Neuron (in vitro differentiated cells): ENCODE results near the gene IRX2.

ENCODE experiments used
- H2AFZ ChIP-seq: one replicate; pipeline ENCODE4 v1.6.1; 2013; ENCODE audit warnings: low read depth, mild to moderate bottlenecking, inconsistent platforms, low read length, moderate library complexity
- H3K27me3 ChIP-seq: one replicate; pipeline ENCODE4 v1.6.1; 2013; ENCODE audit warnings: low read length; ENCODE audit not compliant: insufficient read depth
- H3K36me3 ChIP-seq: one replicate; pipeline ENCODE4 v1.6.1; 2013; ENCODE audit warnings: low read length; ENCODE audit not compliant: insufficient read depth
- H3K4me1 ChIP-seq: one replicate; pipeline ENCODE4 v1.6.1; 2013; ENCODE audit warnings: low read length; ENCODE audit not compliant: insufficient read depth
- H3K4me3 ChIP-seq: 2 replicates; pipeline ENCODE4 v1.5.1; 2013; ENCODE audit warnings: mild to moderate bottlenecking, low read length, moderate library complexity
- H3K9me3 ChIP-seq: one replicate; pipeline ENCODE4 v1.6.1; 2013; ENCODE audit warnings: low read length

Gene IRX2

DNA sequence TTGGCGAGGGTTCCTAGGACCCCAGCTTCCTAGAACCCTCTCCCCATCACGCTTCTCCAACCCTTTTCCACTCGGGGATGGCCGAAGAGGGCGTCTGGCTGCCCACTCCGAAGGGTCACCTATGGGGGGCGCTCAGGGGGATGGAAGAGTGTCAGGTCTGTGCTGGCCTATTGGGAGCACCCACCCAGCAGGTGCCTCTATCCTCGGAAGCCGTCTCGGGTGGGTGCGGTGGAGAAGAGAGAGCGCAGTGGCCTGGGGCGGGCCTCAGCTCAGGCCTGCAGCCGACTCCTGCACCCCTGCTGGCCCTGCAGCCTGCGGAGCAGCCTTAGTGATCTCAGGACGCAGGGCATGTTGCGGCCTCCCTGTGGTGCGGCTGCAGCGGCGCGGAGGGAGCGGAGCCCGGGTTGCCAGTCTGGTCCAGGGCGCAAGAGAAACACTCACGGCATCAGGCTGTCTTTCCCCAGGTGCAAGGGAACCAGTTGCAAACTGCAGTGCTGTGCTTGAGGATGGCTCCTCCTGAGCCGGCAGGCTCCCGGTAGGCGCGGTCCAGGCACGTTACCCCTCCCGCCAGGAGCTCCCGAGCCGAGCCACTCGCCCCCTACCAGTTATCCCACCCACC lies 1.5 kb upstream of the IRX2 start:
- H3K36me3 ChIP-seq = peaks cover 17% of the 10 kb centered on the region
- no peaks in the 10 kb centered on the region for H3K27me3 ChIP-seq
- H3K4me3 ChIP-seq = peak overlapping the region; percentile 61
- H2AFZ ChIP-seq = no peak overlapping the region
- H3K4me1 ChIP-seq = peaks cover 21% of the 10 kb centered on the region
- H3K9me3 ChIP-seq = peaks cover 8% of the 10 kb centered on the region

DNA sequence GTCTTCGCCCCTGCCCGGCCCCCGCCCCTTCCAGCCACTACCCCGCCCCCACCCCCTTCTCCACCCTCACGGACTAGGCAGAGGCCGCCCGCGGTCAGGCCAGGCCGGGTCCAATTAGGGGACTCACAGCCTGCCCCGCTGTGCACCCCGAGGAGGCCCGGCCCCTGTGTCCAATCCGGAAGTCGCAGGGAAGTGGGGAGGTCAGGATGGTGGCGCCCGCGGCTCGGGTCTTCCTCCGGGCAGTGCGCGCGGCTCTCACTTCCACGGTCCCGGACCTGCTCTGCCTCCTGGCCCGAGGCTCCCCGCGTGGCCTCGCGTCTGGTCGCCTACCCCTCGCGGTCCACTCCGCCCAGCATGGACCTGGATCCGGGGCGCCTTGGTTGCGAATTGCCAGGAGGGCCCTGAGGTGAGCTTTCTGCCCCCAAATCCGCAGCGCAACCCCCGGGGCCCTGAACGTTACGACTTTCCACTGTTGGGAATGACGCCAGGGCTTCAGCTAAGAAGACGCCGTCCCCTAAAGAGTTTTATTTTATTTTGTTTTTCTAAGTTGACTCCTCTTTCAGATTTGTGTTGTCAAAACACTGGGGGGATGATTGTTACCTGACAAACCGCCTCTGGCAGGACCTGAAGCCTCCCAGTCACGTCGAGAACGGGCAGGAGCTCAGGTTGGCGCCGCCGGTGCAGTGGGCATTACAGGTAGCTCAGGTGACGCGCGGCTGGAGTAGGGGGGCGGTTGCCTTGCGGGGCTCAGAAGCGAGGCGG lies 763 bp upstream of the IRX2 start:
- Histone ChIP-seq H3K9me3 (peaks cover 14% of the 10 kb centered on the region), H3K4me1 (peaks cover 26% of the 10 kb centered on the region), H2AFZ (no peak overlapping the region), H3K4me3 (peak overlapping the region; percentile 61), H3K27me3 (no peaks in the 10 kb centered on the region), H3K36me3 (peaks cover 24% of the 10 kb centered on the region)

DNA sequence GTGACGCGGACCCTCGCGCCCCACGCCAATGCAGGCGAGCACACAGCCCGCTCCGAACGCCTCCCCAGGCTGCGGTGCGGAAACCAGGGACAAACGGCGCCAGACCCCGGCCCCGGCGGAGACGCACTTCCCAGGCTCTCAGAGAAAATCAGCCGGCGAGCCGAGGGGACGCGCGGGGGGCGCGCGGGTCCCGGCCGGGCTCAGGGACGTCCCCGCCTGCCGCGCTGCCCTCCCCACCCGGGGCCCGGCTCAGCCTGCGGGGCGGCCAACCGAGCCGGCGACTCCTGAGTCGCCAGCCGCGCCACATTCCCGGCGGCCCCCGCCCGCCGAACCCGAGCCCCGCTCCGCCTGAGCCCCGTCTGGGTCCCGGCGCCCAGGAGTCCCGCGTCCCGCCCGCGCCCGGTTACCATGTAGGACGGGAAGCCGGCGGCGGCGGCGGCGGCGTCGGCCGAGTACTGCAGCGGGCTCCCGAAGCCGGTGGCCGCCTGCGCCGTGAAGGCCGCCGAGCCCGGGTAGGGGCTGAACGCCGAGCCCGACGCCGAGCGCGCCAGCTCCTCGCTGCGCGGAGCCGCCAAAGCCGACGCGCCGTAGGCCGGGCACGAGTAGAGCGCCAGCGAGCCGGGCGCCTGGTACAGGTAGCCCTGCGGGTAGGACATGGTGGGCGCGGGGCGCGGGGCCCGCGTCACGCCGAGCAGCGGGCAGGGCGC lies 566 bp downstream of the IRX2 start:
- peaks cover 19% of the 10 kb centered on the region for H3K9me3 ChIP-seq
- H3K4me3 ChIP-seq = peak overlapping the region; percentile 61
- H3K4me1 ChIP-seq = peaks cover 36% of the 10 kb centered on the region
- H2AFZ ChIP-seq = no peak overlapping the region
- H3K27me3 ChIP-seq = no peaks in the 10 kb centered on the region
- H3K36me3 ChIP-seq = peaks cover 35% of the 10 kb centered on the region

DNA sequence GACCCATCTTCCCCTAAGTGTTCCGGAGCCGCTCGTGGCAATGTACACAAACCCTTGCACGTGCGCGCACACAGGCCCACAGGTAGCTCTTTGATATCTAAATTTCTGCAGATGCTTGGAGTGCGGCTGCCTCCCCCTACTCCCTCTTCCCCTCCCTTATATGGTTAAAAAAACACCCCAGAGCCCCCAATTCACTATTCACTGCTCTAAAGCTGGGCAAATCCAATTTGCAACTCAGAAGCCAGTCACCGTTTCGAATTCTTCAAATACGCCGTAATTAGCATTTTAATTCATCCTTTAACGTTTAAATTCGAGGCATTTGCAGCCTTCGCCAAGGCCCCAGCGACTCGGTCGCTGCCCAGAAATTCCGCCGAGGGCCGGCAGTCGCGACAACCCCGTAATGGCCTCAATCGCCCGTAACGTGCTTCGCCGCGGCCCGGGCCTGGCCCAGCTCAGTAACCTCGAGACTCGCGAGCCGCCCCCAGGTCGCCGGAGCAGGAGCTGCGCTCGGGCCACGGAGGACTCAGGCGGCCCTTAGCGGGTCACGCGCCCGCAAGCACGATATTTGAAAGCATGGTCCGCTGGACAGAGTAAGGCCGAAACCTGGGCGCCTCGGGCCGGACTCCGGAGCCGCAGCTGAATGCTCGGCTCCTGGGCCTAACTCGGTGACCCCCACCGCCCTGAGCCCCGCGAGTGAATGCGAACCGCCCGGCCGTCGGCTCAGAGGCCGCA lies 1.3 kb downstream of the IRX2 start:
- Histone ChIP-seq H3K4me3 (peak overlapping the region; percentile 61), H3K36me3 (peaks cover 43% of the 10 kb centered on the region), H3K4me1 (peaks cover 42% of the 10 kb centered on the region), H3K9me3 (peaks cover 16% of the 10 kb centered on the region), H3K27me3 (no peaks in the 10 kb centered on the region), H2AFZ (no peak overlapping the region)

DNA sequence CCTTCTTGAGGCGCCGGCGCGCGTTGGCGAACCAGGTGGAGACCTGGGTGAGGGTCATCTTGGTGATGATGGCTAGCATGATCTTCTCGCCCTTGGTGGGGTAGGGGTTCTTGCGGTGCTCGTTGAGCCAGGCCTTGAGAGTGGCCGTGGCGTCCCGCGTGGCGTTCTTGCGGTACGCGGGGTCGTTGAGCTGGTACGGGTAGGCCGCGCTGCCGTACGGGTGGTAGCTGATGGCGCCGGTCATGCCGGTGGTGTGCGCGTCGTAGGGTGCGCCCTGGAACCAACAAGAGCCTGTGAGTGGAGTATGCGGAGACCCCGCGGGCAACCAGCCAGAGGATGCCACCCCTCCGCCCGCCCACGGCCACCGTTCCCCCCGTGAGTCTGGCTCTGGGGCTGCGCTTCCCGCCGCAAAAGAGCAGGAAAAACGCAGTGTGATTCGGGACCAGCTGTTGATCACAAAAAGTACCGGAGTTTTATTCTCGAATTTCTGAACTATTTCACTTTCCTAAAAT lies 1.9 kb downstream of the IRX2 start:
- Histone ChIP-seq H3K4me1 (peaks cover 41% of the 10 kb centered on the region), H3K27me3 (no peaks in the 10 kb centered on the region), H3K9me3 (peaks cover 16% of the 10 kb centered on the region), H2AFZ (no peak overlapping the region), H3K4me3 (peak overlapping the region; percentile 61), H3K36me3 (peaks cover 49% of the 10 kb centered on the region)

DNA sequence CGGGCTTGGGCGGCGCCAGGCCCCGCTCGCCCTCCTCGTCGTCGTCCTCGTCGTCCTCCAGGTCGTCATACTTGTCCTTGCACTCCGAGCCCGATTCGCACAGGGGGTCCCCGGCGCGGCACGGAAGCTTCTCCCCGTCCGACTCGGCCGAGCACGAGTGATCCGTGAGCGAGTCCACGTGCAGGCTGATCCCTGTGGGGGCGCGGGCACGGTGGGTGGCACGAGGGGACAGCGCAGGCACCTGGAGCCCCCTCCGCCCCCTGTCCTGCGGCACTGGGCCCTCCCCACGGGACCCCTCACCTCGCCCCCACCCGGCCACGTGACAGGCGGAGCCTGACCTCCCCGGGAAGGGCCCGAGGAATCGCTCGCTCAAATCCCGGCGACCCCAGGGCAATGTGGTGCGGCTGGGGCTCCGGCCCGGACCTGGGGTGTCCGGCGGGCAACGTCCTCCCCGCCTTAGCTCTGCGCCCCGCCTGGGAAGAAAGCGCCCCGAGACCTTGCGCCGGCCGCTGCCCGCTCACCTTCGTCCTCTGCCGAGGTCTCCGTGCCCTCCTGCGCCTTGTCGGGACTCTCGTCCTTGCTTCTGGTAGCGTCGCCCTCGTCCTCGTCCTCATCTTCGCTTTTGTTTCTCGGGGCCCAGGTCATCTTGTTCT lies 2.5 kb downstream of the IRX2 start:
- Histone ChIP-seq H3K4me1 (peaks cover 37% of the 10 kb centered on the region), H3K9me3 (peaks cover 20% of the 10 kb centered on the region), H2AFZ (no peak overlapping the region), H3K27me3 (no peaks in the 10 kb centered on the region), H3K36me3 (peaks cover 55% of the 10 kb centered on the region), H3K4me3 (peak overlapping the region; percentile 61)

DNA sequence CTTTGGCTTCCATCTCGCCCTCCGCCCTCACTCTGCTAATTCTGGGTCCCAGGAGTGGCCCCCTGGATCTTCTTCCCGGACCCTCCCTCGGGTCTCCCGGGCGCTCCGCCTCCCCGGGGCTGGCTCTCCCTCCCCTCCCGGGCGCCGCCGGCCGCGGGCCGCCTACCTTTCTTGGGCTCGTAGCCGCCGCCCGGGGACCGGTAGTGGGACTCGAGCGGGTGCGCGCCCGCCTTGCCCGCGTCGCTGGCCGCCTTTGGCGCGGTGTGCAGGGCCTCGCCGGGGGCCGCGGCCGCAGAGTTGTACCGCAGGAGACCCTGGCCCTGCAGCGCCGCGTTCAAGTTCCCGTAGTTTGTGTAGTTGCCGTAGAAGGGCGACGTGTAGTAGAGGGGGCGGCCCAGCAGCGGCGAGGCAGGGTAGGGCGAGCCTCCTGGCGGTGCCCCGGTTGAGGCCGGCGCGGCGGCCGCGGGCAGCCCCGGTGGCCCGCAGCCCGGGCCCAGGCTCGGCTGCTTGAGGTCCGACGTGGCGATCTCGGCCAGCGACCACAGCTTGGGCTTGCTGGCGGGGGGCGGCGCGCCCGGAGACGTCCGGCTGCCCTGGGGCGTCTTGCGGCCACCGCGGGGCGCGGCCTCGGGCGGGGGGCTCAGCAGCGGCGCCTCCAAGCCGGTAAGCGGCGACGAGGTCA lies 3.2 kb downstream of the IRX2 start:
- Histone ChIP-seq H3K9me3 (peaks cover 23% of the 10 kb centered on the region), H2AFZ (no peak overlapping the region), H3K4me1 (peaks cover 31% of the 10 kb centered on the region), H3K4me3 (peak overlapping the region; percentile 61), H3K36me3 (peaks cover 61% of the 10 kb centered on the region), H3K27me3 (no peaks in the 10 kb centered on the region)

DNA sequence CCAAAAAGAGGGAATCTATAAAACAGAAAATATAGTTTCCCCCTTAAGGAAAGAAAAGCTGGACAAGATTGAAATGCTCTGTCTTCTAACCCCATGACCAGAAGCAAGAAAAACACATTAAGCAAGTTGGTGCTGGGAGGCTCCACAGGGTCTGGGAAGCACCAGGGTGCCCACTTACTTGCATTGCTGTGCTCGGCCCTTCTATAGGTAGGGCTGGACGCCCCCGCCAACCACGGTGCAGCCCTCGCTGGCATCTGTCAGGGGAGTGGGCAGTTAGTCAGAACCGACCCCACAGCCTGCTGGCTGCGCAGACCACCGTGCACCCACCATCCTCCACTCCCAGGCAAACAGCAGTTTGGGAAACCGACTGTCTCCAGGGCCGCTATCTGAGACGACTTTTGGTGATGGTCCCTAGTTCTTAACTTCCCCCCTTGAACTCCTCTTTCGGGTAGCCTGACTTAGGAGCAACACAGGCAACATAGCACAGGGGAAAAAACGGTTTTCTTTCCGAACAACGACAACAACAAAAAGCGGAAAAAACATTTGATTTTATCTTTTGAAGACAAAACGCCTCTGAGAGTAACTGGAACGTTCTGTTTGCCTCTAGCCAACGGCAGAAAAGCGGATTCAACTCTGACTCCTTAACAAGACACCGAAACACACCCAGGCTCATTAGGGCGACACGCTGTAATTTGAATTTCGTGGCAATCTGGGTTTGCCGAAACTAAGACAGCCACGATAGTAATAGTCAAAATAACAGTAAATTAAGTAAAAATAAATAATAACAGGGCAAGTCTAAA lies 3.9 kb downstream of the IRX2 start:
- H2AFZ ChIP-seq = no peak overlapping the region
- H3K36me3 ChIP-seq = peaks cover 68% of the 10 kb centered on the region
- peak overlapping the region; percentile 61 for H3K4me3 ChIP-seq
- H3K4me1 ChIP-seq = peaks cover 27% of the 10 kb centered on the region
- H3K27me3 ChIP-seq = no peaks in the 10 kb centered on the region
- H3K9me3 ChIP-seq = peaks cover 23% of the 10 kb centered on the region

DNA sequence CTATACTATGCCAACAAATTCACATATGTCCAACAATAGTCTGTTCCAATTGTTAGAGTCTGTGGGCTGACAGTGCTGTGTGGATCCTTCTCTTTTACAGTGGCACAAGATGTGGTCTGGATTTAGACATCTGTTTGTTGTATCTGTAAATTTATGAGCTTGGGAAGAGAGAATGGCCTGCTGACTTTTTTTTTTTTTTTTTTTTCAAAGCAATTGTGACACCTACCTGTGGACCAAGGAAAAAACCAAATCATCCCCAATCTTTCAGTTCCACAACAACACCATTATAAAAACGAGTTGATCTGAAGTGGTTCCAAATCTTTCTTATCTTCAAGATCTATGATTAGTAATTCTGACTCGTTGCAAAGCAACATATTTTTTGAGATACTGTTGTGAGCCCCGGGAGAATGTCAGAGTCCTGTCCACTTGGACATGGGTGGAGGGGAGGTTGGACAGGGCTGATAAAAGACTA lies 4.9 kb downstream of the IRX2 start:
- Histone ChIP-seq H3K36me3 (peaks cover 75% of the 10 kb centered on the region), H3K27me3 (no peaks in the 10 kb centered on the region), H3K4me3 (peak overlapping the region; percentile 32), H3K4me1 (peaks cover 27% of the 10 kb centered on the region), H3K9me3 (peaks cover 27% of the 10 kb centered on the region), H2AFZ (no peak overlapping the region)

DNA sequence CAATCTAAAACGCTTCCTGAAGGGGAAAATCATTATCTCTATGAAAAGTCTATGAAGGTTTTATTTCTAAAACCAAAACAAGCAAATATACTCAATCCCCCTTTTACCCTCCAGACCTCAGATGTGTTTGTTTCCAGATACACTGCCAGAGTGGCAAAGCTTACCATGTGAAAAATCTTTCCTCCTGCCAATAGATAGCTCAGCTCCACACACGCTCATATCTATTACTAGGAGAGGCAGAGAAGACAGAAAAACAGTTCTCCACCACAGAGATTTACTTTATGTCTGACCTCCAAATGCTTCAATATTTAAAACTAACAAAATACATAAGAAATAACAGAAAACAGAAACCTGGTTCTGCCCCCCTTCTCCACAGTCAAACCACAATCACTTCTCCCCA lies 7.0 kb downstream of the IRX2 start:
- peaks cover 38% of the 10 kb centered on the region for H3K9me3 ChIP-seq
- H3K4me3 ChIP-seq = no peak overlapping the region
- H3K27me3 ChIP-seq = no peaks in the 10 kb centered on the region
- H2AFZ ChIP-seq = no peak overlapping the region
- peaks cover 27% of the 10 kb centered on the region for H3K4me1 ChIP-seq
- H3K36me3 ChIP-seq = peaks cover 74% of the 10 kb centered on the region

DNA sequence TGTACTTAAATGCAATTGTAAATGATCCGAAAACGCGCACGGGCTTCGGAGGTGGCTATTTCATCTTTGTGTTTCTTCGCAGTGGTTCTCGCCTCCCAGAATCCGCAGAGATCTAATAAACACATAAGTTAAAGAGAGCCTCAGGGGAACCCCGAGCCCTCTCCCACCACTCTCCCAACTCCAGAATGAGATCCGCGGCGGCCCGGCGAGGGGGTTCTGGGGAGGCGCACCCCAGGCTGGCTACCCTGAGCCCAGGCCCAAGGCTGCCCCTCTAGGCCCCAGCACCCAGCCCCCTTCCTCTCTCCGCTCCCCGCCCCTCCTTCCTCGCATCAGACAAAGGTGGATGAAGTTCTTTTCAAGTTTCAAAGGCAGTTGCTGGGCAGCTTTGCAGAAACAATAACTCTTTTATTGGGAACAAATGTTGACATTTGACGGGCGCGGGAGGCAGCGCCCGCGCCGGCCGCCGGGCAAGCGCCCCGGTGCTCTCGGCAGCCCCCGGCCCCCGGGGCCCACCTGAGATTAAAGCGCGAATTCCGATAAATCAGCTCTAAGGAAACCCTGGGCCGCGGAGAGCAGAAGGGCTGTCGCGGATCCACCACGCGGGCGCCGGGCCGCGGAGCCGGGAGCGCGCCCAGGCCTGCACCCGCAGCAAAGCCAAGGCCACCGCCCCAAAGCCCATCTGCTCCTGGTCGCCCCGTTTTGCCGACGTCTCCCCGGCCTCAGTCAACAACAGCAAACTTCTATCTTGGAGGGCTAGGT lies 8.4 kb downstream of the IRX2 start:
- Histone ChIP-seq H3K4me3 (no peak overlapping the region), H2AFZ (no peak overlapping the region), H3K27me3 (no peaks in the 10 kb centered on the region), H3K36me3 (peaks cover 60% of the 10 kb centered on the region), H3K4me1 (peaks cover 27% of the 10 kb centered on the region), H3K9me3 (peaks cover 37% of the 10 kb centered on the region)
